ENCODE data around the gene FGGY.
"Not testable (repeated sequence)": the region's sequence is repeated elsewhere in the genome, so short reads cannot be mapped to it uniquely, and the experiment has no call there.

FGGY gene

GRCh38 chr1:59554752-59555151, 257.9 kb downstream of the FGGY start:
- TF ChIP-seq, protein P1, sequence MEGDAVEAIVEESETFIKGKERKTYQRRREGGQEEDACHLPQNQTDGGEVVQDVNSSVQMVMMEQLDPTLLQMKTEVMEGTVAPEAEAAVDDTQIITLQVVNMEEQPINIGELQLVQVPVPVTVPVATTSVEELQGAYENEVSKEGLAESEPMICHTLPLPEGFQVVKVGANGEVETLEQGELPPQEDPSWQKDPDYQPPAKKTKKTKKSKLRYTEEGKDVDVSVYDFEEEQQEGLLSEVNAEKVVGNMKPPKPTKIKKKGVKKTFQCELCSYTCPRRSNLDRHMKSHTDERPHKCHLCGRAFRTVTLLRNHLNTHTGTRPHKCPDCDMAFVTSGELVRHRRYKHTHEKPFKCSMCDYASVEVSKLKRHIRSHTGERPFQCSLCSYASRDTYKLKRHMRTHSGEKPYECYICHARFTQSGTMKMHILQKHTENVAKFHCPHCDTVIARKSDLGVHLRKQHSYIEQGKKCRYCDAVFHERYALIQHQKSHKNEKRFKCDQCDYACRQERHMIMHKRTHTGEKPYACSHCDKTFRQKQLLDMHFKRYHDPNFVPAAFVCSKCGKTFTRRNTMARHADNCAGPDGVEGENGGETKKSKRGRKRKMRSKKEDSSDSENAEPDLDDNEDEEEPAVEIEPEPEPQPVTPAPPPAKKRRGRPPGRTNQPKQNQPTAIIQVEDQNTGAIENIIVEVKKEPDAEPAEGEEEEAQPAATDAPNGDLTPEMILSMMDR (IDR thresholded peaks at IDR 0.05; ENCODE audit: low read length, missing control alignments), result no peak
- DNase-seq (ENCODE audit: low read depth), result no peak
- H3K4me3 ChIP-seq (replicated peaks; ENCODE audit: low read depth, low read length), result no peak overlapping the region

DNA sequence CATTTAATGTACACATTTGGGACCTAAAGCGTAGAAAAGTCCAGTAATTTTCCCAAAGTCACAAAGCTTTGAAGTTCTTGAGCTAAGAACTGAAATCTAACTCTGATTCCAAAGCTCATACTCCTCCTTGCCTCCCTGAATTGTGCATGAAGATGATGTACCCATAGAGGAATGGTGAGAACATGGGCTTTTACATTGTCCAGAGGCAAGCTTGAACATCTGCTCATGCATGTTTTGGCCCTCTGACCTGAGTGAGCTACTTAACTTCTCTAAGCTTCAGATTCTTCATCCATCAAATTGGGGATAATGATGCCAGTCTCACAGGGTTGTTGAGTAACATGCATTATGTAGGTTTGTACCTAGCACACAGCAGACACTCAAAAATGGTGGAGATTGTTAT, 259.5 kb downstream of the FGGY start:
- DNase-seq (ENCODE audit: low read depth), result no peak
- TF ChIP-seq, protein P1 (IDR thresholded peaks at IDR 0.05; ENCODE audit: low read length, missing control alignments), result no peak
- no peak overlapping the region for H3K4me3 ChIP-seq (replicated peaks; ENCODE audit: low read depth, low read length)

DNA sequence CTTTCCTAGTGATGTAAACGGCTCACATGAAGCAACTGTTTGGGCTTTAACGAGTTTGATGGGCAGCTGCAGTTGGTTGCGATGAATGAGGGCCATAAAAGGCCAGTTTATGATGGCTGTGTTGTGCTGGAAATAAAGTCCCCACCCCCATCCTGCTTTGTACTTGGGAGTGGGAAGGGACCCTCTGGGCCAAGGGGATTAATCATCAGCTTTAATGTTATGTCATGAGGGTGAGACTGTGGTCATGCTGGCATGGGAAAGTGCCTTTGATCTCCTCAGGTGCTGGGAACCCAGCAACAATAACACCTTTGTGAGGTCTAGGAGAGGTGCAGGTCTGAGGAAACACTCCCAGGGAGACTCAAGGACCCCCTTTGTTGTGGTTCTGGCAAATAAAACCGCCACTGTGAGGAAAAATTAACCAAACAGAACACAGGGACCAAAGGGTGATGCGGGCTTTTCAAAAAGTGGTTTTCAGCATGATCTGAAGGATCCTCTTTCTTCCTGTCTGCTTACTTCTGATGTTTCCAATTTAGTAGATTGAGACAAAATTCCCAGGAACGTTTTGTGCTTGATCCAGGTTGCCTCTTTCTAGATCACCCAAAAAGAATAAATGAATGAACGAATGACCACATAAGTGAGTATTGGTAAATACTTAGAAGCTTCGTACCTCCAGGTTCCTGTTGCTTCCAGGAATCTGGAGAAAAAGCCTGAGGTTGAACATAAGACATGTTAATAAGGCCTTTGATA, 260.1 kb downstream of the FGGY start:
- H3K4me3 ChIP-seq (replicated peaks; ENCODE audit: low read depth, low read length), result no peak overlapping the region
- no peak for DNase-seq (ENCODE audit: low read depth)
- TF ChIP-seq, protein P1 (IDR thresholded peaks at IDR 0.05; ENCODE audit: low read length, missing control alignments), result no peak

- TF ChIP-seq, protein P1 (IDR thresholded peaks at IDR 0.05; ENCODE audit: low read length, missing control alignments), result no peak
These were observed 260.6 kb downstream of the FGGY start for GRCh38 chr1:59557549-59557885.

GRCh38 chr1:59558580-59558979, 261.7 kb downstream of the FGGY start:
- not testable (repeated sequence) for H3K4me3 ChIP-seq (replicated peaks; ENCODE audit: low read depth, low read length); DNase-seq (ENCODE audit: low read depth)

More at GRCh38 chr1:59557549-59557885, 260.6 kb downstream of the FGGY start:
- no peak overlapping the region for H3K4me3 ChIP-seq (replicated peaks; ENCODE audit: low read depth, low read length)
- DNase-seq (ENCODE audit: low read depth), result no peak

DNA sequence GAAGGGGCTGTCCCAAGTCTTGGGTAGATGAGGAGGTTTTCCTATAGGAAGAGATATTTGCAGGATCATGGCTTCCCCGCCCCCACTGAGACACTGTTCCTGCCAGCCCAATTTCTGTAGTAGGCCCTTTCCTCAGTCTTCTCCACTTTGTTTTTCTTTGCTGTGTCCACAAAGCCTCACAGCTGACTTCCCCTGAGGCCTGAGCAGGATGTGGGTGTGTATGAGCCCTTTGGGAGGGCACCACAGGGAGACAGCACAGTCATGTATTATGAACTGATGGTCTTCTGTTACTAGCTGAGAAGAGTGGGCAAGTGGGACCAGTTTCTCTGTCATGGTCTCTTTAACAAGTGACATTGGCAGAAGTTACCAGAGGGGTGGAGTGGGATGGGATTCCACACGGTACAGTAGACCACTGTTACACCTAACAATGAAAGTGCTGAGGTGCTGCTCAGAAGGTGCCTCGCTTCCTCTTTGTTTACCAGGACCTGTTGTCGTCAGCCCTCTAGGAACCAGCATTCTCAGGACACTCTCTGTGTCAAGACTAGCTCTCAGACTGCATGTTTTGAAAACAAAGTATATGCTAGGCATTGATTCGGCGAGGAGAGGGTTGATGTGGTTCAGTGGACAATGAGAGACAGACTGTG, 264.0 kb downstream of the FGGY start:
- DNase-seq (ENCODE audit: low read depth), result no peak
- TF ChIP-seq, protein P1 (IDR thresholded peaks at IDR 0.05; ENCODE audit: low read length, missing control alignments), result no peak
- no peak overlapping the region for H3K4me3 ChIP-seq (replicated peaks; ENCODE audit: low read depth, low read length)

DNA sequence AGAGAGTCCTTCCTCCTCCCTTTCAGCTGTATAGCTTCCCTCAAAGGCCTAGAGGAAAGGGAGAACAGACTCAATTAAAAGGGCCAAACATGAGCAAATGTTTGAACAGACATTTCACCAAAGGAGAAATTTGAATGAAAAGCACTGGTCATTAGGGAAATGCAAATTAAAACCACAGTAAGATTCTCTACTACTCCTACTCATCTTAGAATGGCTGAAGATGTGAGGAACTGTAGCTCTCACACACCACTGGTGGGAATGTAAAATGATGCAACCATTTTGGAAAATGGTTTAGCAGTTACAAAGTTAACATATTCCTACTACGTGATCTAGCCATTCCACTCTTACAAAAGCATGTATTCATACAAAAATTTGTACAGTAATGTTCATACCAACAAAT, 264.9 kb downstream of the FGGY start:
- no peak overlapping the region for H3K4me3 ChIP-seq (replicated peaks; ENCODE audit: low read depth, low read length)
- no peak for DNase-seq (ENCODE audit: low read depth)
- TF ChIP-seq, protein P1 (IDR thresholded peaks at IDR 0.05; ENCODE audit: low read length, missing control alignments), result no peak
